ENCODE measurements around the gene LYSMD1.

The LYSMD1 gene

DNA sequence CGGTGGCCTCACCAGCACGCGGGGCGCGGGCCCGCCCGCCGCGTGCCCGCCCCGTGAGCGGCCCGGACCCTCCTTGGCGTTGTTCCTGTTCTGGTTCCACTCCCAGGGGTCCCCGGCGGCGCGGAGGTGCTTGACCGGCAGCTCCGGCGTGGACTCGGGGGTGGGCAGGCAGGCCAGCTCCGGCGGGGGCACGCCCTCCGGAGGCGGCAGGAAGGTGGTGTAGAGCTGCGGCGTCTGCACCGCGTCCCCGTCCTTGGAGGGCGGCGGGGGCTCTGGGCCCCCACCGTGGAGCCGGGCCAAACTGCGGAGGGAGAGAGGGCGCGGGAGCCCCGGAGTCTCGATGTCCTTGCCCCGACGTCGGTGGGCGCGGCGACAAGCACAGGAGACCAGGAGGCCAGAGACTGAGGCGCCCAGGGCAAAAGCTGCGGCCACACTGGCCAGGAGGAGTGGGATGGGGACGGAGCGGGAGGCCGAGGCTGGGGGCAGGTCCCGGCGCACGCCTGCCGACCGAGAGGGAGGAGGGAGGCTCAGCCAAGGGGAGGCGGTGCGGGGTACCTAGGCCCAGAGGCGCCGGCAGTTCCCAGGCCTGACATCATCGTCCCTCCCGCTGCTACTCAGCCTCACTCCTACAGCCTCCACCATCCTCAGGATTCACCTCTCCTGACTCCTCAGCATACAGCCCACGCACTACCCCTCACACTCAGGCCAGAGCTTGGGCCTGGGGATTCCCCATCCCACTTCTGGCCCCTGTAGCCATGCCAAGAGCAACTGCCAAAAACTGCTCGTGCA lies 32.5 kb downstream of the LYSMD1 start:
- H3K79me2 ChIP-seq (ENCODE audit: low read length): no peaks in the 10 kb centered on the region
- no peaks in the 10 kb centered on the region for H3K9me3 ChIP-seq (replicated peaks; ENCODE audit: insufficient read depth, low read length)
- no peaks in the 10 kb centered on the region for H3K36me3 ChIP-seq (replicated peaks; ENCODE audit: insufficient read depth, low read length)
- no peak overlapping the region for H3K9ac ChIP-seq (ENCODE audit: low read length)
- no peak overlapping the region for H2AFZ ChIP-seq (ENCODE audit: low read length)
- TF ChIP-seq EZH2phosphoT487 (IDR thresholded peaks at IDR 0.05; ENCODE audit: low read length) (no peak), EZH2 (optimal IDR thresholded peaks at IDR 0.05; ENCODE audit: low read depth, low read length) (no peak)
- TF ChIP-seq, protein P1, sequence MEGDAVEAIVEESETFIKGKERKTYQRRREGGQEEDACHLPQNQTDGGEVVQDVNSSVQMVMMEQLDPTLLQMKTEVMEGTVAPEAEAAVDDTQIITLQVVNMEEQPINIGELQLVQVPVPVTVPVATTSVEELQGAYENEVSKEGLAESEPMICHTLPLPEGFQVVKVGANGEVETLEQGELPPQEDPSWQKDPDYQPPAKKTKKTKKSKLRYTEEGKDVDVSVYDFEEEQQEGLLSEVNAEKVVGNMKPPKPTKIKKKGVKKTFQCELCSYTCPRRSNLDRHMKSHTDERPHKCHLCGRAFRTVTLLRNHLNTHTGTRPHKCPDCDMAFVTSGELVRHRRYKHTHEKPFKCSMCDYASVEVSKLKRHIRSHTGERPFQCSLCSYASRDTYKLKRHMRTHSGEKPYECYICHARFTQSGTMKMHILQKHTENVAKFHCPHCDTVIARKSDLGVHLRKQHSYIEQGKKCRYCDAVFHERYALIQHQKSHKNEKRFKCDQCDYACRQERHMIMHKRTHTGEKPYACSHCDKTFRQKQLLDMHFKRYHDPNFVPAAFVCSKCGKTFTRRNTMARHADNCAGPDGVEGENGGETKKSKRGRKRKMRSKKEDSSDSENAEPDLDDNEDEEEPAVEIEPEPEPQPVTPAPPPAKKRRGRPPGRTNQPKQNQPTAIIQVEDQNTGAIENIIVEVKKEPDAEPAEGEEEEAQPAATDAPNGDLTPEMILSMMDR (IDR thresholded peaks at IDR 0.05; ENCODE audit: low read length): no peak
- peaks cover 32% of the 10 kb centered on the region for H3K27me3 ChIP-seq (replicated peaks; ENCODE audit: insufficient read depth, low read length)
- no peaks in the 10 kb centered on the region for H4K20me1 ChIP-seq (ENCODE audit: insufficient read depth, low read length)
- no peak for DNase-seq
- H3K4me1 ChIP-seq (ENCODE audit: low read length): peaks cover 9% of the 10 kb centered on the region
- no peaks in the 10 kb centered on the region for H3F3A ChIP-seq (ENCODE audit: insufficient read depth, low read length)
- no peak overlapping the region for H3K4me2 ChIP-seq (ENCODE audit: low read depth, low read length)
- no peak overlapping the region for H3K4me3 ChIP-seq (ENCODE audit: low read length)
- no peaks in the 10 kb centered on the region for H3K9me2 ChIP-seq (replicated peaks; ENCODE audit: insufficient read depth, low read length)
- no peak overlapping the region for H3K27ac ChIP-seq (ENCODE audit: low read length)

DNA sequence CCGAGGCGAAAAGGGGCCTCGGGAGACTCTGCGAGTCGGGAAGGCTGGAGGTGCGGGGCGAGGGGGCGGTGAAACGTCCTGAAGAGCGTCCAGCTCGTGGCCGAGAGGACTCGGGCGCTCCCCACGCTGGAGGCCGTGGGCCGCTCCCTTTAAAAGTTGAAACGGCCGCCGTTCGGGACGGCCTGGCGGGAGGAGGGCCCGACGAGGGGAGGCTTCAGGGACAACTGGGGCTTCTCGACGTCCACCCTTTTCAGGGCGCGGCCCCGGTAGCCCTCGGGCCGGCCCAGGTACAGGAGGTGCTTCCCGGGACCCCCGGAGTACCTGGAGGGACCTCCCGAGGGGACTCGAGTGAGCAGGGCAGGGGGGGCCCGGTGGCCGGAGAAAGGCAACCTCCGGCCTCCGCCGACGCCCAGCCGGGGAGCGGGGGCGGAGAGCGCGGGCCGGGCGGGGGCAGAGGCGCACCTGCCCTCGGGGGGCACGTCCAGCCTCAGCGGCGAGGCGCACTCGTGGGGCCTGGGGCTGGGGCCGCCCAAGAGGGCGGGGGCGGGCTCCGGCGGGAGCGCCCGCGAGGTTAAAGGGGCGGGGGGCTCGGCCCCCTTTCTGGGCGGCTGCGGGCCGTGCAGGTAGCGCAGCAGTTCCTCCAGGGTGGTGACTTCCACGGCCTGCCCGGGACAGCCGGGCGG lies 33.2 kb downstream of the LYSMD1 start:
- H3K9ac ChIP-seq (ENCODE audit: low read length): no peak overlapping the region
- H3K4me3 ChIP-seq (ENCODE audit: low read length): no peak overlapping the region

DNA sequence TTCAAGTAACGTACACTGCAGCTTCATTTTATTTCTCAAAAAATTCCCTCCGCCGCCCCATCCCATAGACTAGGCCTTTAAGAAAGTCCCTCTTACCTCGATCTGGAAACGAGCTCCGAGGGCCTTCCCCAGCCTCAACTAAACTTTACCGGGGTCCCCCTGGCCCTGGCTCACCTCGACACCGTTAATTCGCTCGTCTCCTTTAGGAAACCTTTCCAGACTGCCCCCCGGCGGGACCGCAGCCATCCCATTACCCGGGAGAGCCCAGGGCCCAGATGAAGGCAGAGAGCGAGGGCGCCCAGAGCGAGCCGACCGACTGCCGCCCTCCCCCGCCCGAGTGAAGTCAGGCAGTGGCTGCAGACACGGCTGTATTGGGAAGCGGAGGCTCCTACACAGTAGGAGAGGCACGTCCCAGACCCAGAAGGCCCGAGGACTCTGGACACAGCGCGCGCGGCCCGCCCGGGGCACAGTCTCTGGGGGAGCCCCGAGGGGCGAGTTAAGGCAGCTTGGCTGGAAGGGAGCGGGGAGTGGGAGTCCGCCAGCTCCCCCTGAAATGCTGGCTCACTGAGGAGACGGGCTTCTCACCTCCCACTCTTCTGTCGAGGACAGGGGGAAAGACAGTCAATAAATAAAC lies 33.9 kb downstream of the LYSMD1 start:
- H3K4me2 ChIP-seq (ENCODE audit: low read depth, low read length): no peak overlapping the region
- TF ChIP-seq EZH2phosphoT487 (IDR thresholded peaks at IDR 0.05; ENCODE audit: low read length) (no peak), EZH2 (optimal IDR thresholded peaks at IDR 0.05; ENCODE audit: low read depth, low read length) (no peak)
- TF ChIP-seq, protein P1 (IDR thresholded peaks at IDR 0.05; ENCODE audit: low read length): no peak
- H3K36me3 ChIP-seq (replicated peaks; ENCODE audit: insufficient read depth, low read length): no peaks in the 10 kb centered on the region
- H3K9me3 ChIP-seq (replicated peaks; ENCODE audit: insufficient read depth, low read length): no peaks in the 10 kb centered on the region
- no peak overlapping the region for H2AFZ ChIP-seq (ENCODE audit: low read length)
- H3K4me1 ChIP-seq (ENCODE audit: low read length): peaks cover 9% of the 10 kb centered on the region
- H3K27ac ChIP-seq (ENCODE audit: low read length): no peak overlapping the region
- H3K9ac ChIP-seq (ENCODE audit: low read length): no peak overlapping the region
- no peaks in the 10 kb centered on the region for H3K9me2 ChIP-seq (replicated peaks; ENCODE audit: insufficient read depth, low read length)
- H3K4me3 ChIP-seq (ENCODE audit: low read length): no peak overlapping the region
- H4K20me1 ChIP-seq (ENCODE audit: insufficient read depth, low read length): no peaks in the 10 kb centered on the region
- DNase-seq: no peak
- H3K79me2 ChIP-seq (ENCODE audit: low read length): no peaks in the 10 kb centered on the region
- no peaks in the 10 kb centered on the region for H3F3A ChIP-seq (ENCODE audit: insufficient read depth, low read length)
- H3K27me3 ChIP-seq (replicated peaks; ENCODE audit: insufficient read depth, low read length): peaks cover 31% of the 10 kb centered on the region

More for the DNA sequence above, 33.2 kb downstream of the LYSMD1 start:
- Histone ChIP-seq H2AFZ (ENCODE audit: low read length) (no peak overlapping the region), H3K4me1 (ENCODE audit: low read length) (peaks cover 9% of the 10 kb centered on the region), H3K27ac (ENCODE audit: low read length) (no peak overlapping the region), H3K4me2 (ENCODE audit: low read depth, low read length) (no peak overlapping the region), H3K27me3 (replicated peaks; ENCODE audit: insufficient read depth, low read length) (peaks cover 31% of the 10 kb centered on the region), H3F3A (ENCODE audit: insufficient read depth, low read length) (no peaks in the 10 kb centered on the region), H4K20me1 (ENCODE audit: insufficient read depth, low read length) (no peaks in the 10 kb centered on the region), H3K9me3 (replicated peaks; ENCODE audit: insufficient read depth, low read length) (no peaks in the 10 kb centered on the region), H3K79me2 (ENCODE audit: low read length) (no peaks in the 10 kb centered on the region), H3K9me2 (replicated peaks; ENCODE audit: insufficient read depth, low read length) (no peaks in the 10 kb centered on the region), H3K36me3 (replicated peaks; ENCODE audit: insufficient read depth, low read length) (no peaks in the 10 kb centered on the region)
- TF ChIP-seq, protein P1 (IDR thresholded peaks at IDR 0.05; ENCODE audit: low read length): no peak
- TF ChIP-seq EZH2 (optimal IDR thresholded peaks at IDR 0.05; ENCODE audit: low read depth, low read length) (no peak), EZH2phosphoT487 (IDR thresholded peaks at IDR 0.05; ENCODE audit: low read length) (no peak)
- no peak for DNase-seq
